Upper lobe of left lung (tissue), 4 donors: Measurements from ENCODE around the gene TLX3.

Source experiments
- POLR2A ChIP-seq, 4 donors: fragments of 450-650 bp; IDR thresholded peaks; one replicate each; pipeline ENCODE4 v1.5.1; 2016 to 2017; ENCODE audit warnings: antibody characterized with exemption in 4 of 4, mild to moderate bottlenecking in 2 of 4
- POLR2AphosphoS5 ChIP-seq, 2 donors: sonication (generic); formaldehyde crosslinking; IDR thresholded peaks; one replicate each; pipeline ENCODE4 v1.5.1; 2017; ENCODE audit warnings: antibody characterized with exemption in 2 of 2

DNA sequence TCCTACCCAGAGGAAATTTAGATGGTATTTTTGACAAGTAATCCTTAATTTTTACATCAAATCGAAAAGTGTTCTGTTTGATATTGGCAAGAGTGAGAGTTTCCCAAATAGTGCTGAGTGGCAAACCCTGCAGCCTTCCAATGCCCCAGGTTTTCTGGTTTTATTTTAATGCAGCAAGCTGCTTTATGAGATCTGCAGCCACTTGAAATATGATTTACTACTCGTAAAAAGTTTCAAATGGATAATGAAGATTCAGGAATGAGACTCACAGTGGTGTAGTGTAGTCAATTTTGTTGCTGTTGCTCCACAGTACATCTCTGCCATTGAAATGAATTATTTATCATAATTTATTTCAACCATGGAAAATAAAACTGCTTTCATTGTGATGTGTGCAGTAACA is 23.6 kb upstream of the TLX3 start:
- TF ChIP-seq POLR2A (IDR thresholded peaks at IDR 0.05) (no peak), POLR2AphosphoS5 (IDR thresholded peaks at IDR 0.05) (no peak)
